ENCODE data around the gene PTPRD.

Gene PTPRD

GRCh38 chr9:9412241-9412640, 1200.6 kb downstream of the PTPRD start:
- no peak for TF ChIP-seq EZH2phosphoT487 (IDR thresholded peaks at IDR 0.05; ENCODE audit: borderline replicate concordance)
- TF ChIP-seq, protein P1, sequence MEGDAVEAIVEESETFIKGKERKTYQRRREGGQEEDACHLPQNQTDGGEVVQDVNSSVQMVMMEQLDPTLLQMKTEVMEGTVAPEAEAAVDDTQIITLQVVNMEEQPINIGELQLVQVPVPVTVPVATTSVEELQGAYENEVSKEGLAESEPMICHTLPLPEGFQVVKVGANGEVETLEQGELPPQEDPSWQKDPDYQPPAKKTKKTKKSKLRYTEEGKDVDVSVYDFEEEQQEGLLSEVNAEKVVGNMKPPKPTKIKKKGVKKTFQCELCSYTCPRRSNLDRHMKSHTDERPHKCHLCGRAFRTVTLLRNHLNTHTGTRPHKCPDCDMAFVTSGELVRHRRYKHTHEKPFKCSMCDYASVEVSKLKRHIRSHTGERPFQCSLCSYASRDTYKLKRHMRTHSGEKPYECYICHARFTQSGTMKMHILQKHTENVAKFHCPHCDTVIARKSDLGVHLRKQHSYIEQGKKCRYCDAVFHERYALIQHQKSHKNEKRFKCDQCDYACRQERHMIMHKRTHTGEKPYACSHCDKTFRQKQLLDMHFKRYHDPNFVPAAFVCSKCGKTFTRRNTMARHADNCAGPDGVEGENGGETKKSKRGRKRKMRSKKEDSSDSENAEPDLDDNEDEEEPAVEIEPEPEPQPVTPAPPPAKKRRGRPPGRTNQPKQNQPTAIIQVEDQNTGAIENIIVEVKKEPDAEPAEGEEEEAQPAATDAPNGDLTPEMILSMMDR (conservative IDR thresholded peaks at IDR 0.05; ENCODE audit: low read length), result no peak
- H4K20me1 ChIP-seq (ENCODE audit: insufficient read depth, low read length, poor library complexity, severe bottlenecking), result no peaks in the 10 kb centered on the region
- no peak overlapping the region for H2AFZ ChIP-seq (ENCODE audit: low read length)
- H3K4me3 ChIP-seq (ENCODE audit: low read length, poor library complexity, severe bottlenecking), result no peak overlapping the region
- H3K9ac ChIP-seq (ENCODE audit: low read depth, low read length, poor library complexity, severe bottlenecking), result no peak overlapping the region
- no peaks in the 10 kb centered on the region for H3K9me2 ChIP-seq (replicated peaks; ENCODE audit: low read depth, low read length)
- no peaks in the 10 kb centered on the region for H3K27me3 ChIP-seq (ENCODE audit: insufficient read depth, low read length, poor library complexity, severe bottlenecking)
- H3F3A ChIP-seq (ENCODE audit: low read depth), result no peaks in the 10 kb centered on the region
- H3K4me1 ChIP-seq (ENCODE audit: insufficient read depth, low read length, poor library complexity, severe bottlenecking), result no peaks in the 10 kb centered on the region
- no peak overlapping the region for H3K4me2 ChIP-seq (ENCODE audit: low read depth, low read length, poor library complexity, severe bottlenecking)
- no peaks in the 10 kb centered on the region for H3K9me3 ChIP-seq (ENCODE audit: insufficient read depth, low read depth, low read length)
- no peaks in the 10 kb centered on the region for H3K79me2 ChIP-seq (ENCODE audit: insufficient read depth, low read length)
- no peaks in the 10 kb centered on the region for H3K36me3 ChIP-seq (ENCODE audit: insufficient read depth, low read length)

- Histone ChIP-seq H2AFZ (ENCODE audit: low read length) (no peak overlapping the region), H3K4me1 (ENCODE audit: insufficient read depth, low read length, poor library complexity, severe bottlenecking) (no peaks in the 10 kb centered on the region), H3K4me2 (ENCODE audit: low read depth, low read length, poor library complexity, severe bottlenecking) (no peak overlapping the region), H3K9me3 (ENCODE audit: insufficient read depth, low read depth, low read length) (no peaks in the 10 kb centered on the region), H4K20me1 (ENCODE audit: insufficient read depth, low read length, poor library complexity, severe bottlenecking) (no peaks in the 10 kb centered on the region), H3K36me3 (ENCODE audit: insufficient read depth, low read length) (no peaks in the 10 kb centered on the region), H3K9ac (ENCODE audit: low read depth, low read length, poor library complexity, severe bottlenecking) (no peak overlapping the region), H3K4me3 (ENCODE audit: low read length, poor library complexity, severe bottlenecking) (no peak overlapping the region), H3F3A (ENCODE audit: low read depth) (no peaks in the 10 kb centered on the region), H3K9me2 (replicated peaks; ENCODE audit: low read depth, low read length) (no peaks in the 10 kb centered on the region), H3K27me3 (ENCODE audit: insufficient read depth, low read length, poor library complexity, severe bottlenecking) (no peaks in the 10 kb centered on the region), H3K79me2 (ENCODE audit: insufficient read depth, low read length) (no peaks in the 10 kb centered on the region)
- TF ChIP-seq, protein P1 (conservative IDR thresholded peaks at IDR 0.05; ENCODE audit: low read length), result no peak
- TF ChIP-seq EZH2phosphoT487 (IDR thresholded peaks at IDR 0.05; ENCODE audit: borderline replicate concordance), result no peak
Observed at GRCh38 chr9:9410736-9411135, 1202.1 kb downstream of the PTPRD start.

GRCh38 chr9:9399982-9400381, 1212.8 kb downstream of the PTPRD start:
- H3K4me3 ChIP-seq (ENCODE audit: low read length, poor library complexity, severe bottlenecking), result no peak overlapping the region
- TF ChIP-seq EZH2phosphoT487 (IDR thresholded peaks at IDR 0.05; ENCODE audit: borderline replicate concordance), result no peak
- TF ChIP-seq, protein P1 (conservative IDR thresholded peaks at IDR 0.05; ENCODE audit: low read length), result no peak
- H3K9me3 ChIP-seq (ENCODE audit: insufficient read depth, low read depth, low read length), result no peaks in the 10 kb centered on the region
- no peaks in the 10 kb centered on the region for H3K79me2 ChIP-seq (ENCODE audit: insufficient read depth, low read length)
- no peaks in the 10 kb centered on the region for H3K36me3 ChIP-seq (ENCODE audit: insufficient read depth, low read length)
- H3K4me1 ChIP-seq (ENCODE audit: insufficient read depth, low read length, poor library complexity, severe bottlenecking), result no peaks in the 10 kb centered on the region
- no peaks in the 10 kb centered on the region for H3K9me2 ChIP-seq (replicated peaks; ENCODE audit: low read depth, low read length)
- no peak overlapping the region for H3K4me2 ChIP-seq (ENCODE audit: low read depth, low read length, poor library complexity, severe bottlenecking)
- no peaks in the 10 kb centered on the region for H3K27me3 ChIP-seq (ENCODE audit: insufficient read depth, low read length, poor library complexity, severe bottlenecking)
- no peak overlapping the region for H2AFZ ChIP-seq (ENCODE audit: low read length)
- H3K9ac ChIP-seq (ENCODE audit: low read depth, low read length, poor library complexity, severe bottlenecking), result no peak overlapping the region
- H4K20me1 ChIP-seq (ENCODE audit: insufficient read depth, low read length, poor library complexity, severe bottlenecking), result no peaks in the 10 kb centered on the region
- no peaks in the 10 kb centered on the region for H3F3A ChIP-seq (ENCODE audit: low read depth)

Measured in Loucy (cell line).